Tibial nerve (tissue), 3 donors: ENCODE results near the gene PHOSPHO1.

ENCODE experiments used
- POLR2A ChIP-seq, 2 donors: fragments of 450-650 bp; IDR thresholded peaks; one replicate each; pipeline ENCODE4 v1.6.1; 2017; ENCODE audit warnings: antibody characterized with exemption in 2 of 2, mild to moderate bottlenecking in 2 of 2, moderate library complexity in 2 of 2
- TF ChIP-seq, protein P1 (sequence below), 5 experiments: fragments of 200-600 bp in 3 of 5; fragments of 450-650 bp in 2 of 5; sonication (generic) in 3 of 5; IDR thresholded peaks; one replicate each; pipeline ENCODE4 v1.5.1; 2016 to 2019; ENCODE audit warnings: antibody characterized with exemption in 5 of 5, mild to moderate bottlenecking in 3 of 5, moderate library complexity in 2 of 5

DNA sequence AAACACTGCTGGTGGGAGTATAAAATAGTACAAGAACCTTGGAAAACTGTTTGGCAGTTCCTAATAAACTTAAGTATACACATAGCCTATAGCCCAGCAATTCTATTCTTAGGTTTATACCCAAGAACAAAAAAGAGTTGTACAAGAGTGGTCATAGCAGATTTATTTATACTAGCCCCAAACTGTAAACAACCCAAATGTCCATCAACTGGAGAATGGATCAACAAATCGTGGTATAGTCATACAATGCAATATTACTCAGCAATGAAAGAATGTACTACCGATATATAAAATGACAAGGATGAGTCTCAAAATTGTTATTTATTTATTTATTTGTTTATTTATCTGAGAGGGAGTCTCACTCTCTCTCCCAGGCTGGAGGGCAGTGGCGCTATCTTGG lies 43.3 kb downstream of the PHOSPHO1 start:
- TF ChIP-seq, protein P1, sequence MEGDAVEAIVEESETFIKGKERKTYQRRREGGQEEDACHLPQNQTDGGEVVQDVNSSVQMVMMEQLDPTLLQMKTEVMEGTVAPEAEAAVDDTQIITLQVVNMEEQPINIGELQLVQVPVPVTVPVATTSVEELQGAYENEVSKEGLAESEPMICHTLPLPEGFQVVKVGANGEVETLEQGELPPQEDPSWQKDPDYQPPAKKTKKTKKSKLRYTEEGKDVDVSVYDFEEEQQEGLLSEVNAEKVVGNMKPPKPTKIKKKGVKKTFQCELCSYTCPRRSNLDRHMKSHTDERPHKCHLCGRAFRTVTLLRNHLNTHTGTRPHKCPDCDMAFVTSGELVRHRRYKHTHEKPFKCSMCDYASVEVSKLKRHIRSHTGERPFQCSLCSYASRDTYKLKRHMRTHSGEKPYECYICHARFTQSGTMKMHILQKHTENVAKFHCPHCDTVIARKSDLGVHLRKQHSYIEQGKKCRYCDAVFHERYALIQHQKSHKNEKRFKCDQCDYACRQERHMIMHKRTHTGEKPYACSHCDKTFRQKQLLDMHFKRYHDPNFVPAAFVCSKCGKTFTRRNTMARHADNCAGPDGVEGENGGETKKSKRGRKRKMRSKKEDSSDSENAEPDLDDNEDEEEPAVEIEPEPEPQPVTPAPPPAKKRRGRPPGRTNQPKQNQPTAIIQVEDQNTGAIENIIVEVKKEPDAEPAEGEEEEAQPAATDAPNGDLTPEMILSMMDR (IDR thresholded peaks at IDR 0.05), result no peak
- TF ChIP-seq POLR2A (IDR thresholded peaks at IDR 0.05), result no peak
